Measurements from ENCODE around the gene SYK.

DNA sequence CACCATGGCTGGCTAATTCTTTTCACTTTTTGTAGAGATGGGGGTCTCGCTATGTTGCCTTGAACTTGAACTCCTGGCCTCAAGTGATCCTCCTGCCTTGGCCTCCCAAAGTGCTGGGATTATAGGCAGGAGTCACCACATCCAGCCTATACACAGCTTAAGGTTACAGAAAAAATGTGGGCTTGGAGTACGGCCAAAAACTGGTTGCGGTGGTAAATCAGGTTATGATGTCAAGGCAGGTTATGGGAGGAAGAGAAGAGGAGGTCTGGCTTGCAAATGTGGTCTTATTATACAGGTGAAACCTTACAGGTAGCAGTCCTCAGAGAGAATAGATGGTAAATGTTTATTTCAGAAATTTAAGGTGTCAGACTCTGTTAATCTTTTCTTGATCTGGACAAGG, 30.7 kb upstream of the SYK start:
- TF ChIP-seq CTCF (IDR thresholded peaks at IDR 0.05) (no peak), POLR2A (IDR thresholded peaks at IDR 0.05) (no peak)
